Measurements from ENCODE around the gene POMC. TPM values are rescaled to one million over a fixed set of nuclear protein-coding genes. Genes with fewer than 3 reads are reported as not detected.
A peak's percentile ranks its signal among the peaks of the same experiment; 100 is the strongest.
"Not testable (repeated sequence)": the region's sequence is repeated elsewhere in the genome, so short reads cannot be mapped to it uniquely, and the experiment has no call there.

Gene POMC
- polyA plus RNA-seq, 6 donors from 2014 or later = 5.6 to 14.6 (median 7.5) TPM

DNA sequence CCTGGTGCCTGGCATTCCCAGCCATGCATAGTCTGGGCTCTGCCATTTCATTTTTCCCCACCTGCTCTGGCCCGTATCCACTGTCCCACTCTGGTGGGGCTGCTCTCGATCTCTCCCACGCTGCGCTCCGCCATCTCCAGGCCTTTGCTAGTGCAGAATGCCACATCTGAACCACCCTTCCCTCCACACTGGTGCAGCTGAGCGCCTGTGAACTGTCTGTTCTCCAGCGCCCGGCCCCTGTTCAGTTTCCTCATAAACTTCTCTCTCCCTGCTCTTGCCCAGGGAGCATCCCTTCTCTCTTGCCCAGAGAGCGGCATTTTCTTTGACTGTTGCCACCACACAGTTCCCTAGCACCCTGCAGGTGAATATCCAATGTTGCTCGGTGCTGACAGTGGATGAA lies 21.5 kb downstream of the POMC start:
- DNase-seq = no peak
- no peaks in the 10 kb centered on the region for H3K9me3 Mint-ChIP-seq
- H3K4me3 Mint-ChIP-seq = no peak overlapping the region
- H3K27me3 Mint-ChIP-seq = peaks cover 0 to 5% (median 0%) of the 10 kb centered on the region in 3 donors
- no peaks in the 10 kb centered on the region for H3K36me3 Mint-ChIP-seq
- H3K27ac Mint-ChIP-seq = peak overlapping the region in 1 of 6 donors; percentile 44
- ATAC-seq (ENCODE audit: low read depth in 2 of 2) = no peak
- no peaks in the 10 kb centered on the region for H3K4me1 Mint-ChIP-seq

DNA sequence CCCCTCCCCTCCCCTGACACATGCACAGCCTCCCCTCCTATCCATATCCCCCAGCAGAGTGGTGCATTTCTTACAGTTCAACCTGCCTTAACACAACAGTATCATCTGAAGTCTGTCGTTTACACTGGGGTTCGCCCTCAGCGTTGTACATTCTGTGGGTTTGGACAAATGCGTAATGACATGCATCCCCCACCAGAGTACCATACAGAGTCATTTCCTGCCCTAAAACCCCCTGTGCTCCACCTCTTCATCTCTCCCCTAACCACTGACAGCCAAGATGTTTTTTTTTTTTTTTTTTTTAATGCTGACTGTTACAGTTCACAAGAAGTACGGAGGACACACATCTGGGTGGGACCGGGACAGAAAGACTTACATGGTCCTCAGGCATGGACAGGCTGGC lies 22.6 kb downstream of the POMC start:
- no peak for DNase-seq
- H3K27me3 Mint-ChIP-seq = peaks cover 0 to 5% (median 0%) of the 10 kb centered on the region in 3 donors
- H3K9me3 Mint-ChIP-seq = no peaks in the 10 kb centered on the region
- no peaks in the 10 kb centered on the region for H3K4me1 Mint-ChIP-seq
- no peak overlapping the region for H3K27ac Mint-ChIP-seq
- no peak overlapping the region for H3K4me3 Mint-ChIP-seq
- no peaks in the 10 kb centered on the region for H3K36me3 Mint-ChIP-seq
- ATAC-seq (ENCODE audit: low read depth in 2 of 2) = peak; percentile 48 to 50

DNA sequence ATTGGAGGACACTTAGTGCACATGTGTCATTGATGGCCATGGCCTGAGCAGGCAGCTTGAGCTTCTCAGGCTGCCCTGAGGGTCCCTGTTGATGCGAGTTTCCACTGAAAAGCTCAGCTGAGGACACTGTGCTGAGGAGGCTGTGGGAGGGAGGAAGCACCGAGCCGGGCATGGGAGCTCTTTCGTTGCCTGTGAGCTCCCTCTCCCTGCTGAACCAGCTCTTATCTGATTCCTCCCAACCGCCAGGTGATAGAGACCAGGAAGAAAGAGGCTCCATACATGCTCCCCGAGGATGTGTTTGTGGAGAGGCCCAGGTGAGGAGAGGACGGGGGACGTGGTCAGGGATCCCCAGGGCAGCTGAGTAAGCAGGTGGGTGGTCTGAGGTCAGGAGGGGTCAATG lies 27.3 kb downstream of the POMC start:
- H3K9me3 Mint-ChIP-seq = no peaks in the 10 kb centered on the region
- peaks cover 0 to 14% (median 9%) of the 10 kb centered on the region in 3 donors for H3K27me3 Mint-ChIP-seq
- H3K4me1 Mint-ChIP-seq = no peaks in the 10 kb centered on the region
- DNase-seq (no peak), ATAC-seq (ENCODE audit: low read depth in 2 of 2) (no peak)
- H3K27ac Mint-ChIP-seq = peak overlapping the region in 1 of 6 donors; percentile 37
- no peaks in the 10 kb centered on the region for H3K36me3 Mint-ChIP-seq
- H3K4me3 Mint-ChIP-seq = no peak overlapping the region

DNA sequence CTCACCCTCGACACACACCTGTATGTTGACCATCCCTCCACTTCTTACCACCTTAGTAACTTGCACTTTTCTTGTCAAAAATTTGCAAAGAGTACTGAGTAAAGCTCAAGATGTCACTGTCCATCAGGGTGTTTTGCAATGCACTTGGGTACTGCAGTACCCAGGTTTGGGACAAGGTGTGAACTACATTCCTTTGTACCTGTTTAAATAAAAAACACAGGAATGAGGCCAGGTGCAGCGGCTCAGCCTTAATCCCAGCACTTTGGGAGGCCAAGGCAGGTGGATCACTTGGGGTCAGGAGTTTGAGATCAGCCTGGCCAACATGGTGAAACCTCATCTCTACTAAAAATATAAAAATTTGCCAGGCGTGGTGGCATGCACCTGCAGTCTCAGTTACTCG lies 27.8 kb downstream of the POMC start:
- peaks cover 0 to 20% (median 14%) of the 10 kb centered on the region in 3 donors for H3K27me3 Mint-ChIP-seq
- ATAC-seq (ENCODE audit: low read depth in 2 of 2); H3K4me3 Mint-ChIP-seq; H3K27ac Mint-ChIP-seq; DNase-seq; H3K4me1 Mint-ChIP-seq; H3K9me3 Mint-ChIP-seq; H3K36me3 Mint-ChIP-seq: not testable (repeated sequence)

DNA sequence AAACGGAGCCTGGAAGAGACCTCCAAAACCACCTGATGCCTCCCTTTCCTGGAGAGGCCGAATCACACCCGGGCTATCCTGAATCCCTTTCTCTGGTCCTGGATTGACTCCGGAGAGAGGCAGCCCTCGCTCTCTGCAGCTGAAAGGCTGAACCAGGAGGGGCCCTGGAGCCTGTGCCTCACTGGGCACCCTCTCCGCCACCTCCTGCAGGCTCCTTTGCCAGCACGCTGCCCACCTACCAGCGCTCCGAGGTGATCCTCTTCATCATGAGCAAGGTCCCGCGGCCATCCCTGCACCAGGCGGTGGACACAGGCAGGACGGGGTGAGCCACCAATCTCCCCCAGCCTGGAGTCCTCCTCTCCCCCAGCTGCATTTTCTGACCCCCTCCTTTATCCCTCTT lies 35.7 kb downstream of the POMC start:
- peaks cover 33 to 76% (median 63%) of the 10 kb centered on the region in 3 donors for H3K27me3 Mint-ChIP-seq
- ATAC-seq (ENCODE audit: low read depth in 2 of 2) (no peak), DNase-seq (no peak)
- no peaks in the 10 kb centered on the region for H3K9me3 Mint-ChIP-seq
- peak overlapping the region in 5 of 8 donors; percentile 25 to 55 (median 45) for H3K4me3 Mint-ChIP-seq
- peaks cover 16 to 29% (median 23%) of the 10 kb centered on the region in 3 donors for H3K4me1 Mint-ChIP-seq
- peaks cover 0 to 16% of the 10 kb centered on the region in 2 donors for H3K36me3 Mint-ChIP-seq
- H3K27ac Mint-ChIP-seq = no peak overlapping the region

DNA sequence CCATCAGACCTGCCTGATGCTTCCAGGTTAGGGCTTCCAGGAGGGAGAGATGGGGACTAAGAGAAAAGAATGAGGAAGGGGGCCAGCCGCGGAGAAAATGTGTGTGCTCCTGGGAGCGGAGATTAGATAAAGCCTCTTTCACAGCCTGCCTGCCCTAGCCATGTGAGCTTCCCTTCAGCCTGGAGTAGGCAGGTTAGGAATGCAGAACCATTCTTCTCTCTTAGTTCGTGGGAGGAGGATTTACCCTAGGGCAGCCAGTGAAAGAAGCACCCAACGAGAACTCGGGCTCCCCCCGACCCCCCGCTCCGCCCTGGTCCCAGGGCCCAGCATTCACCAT lies 36.1 kb downstream of the POMC start:
- Mint-ChIP-seq H3K4me3 (peak overlapping the region in 7 of 8 donors; percentile 10 to 90 (median 79)), H3K27me3 (peaks cover 33 to 74% (median 63%) of the 10 kb centered on the region in 3 donors), H3K4me1 (peaks cover 16 to 29% (median 23%) of the 10 kb centered on the region in 3 donors), H3K9me3 (no peaks in the 10 kb centered on the region), H3K36me3 (peaks cover 0 to 16% of the 10 kb centered on the region in 2 donors), H3K27ac (no peak overlapping the region)
- DNase-seq = no peak
- no peak for ATAC-seq (ENCODE audit: low read depth in 2 of 2)

DNA sequence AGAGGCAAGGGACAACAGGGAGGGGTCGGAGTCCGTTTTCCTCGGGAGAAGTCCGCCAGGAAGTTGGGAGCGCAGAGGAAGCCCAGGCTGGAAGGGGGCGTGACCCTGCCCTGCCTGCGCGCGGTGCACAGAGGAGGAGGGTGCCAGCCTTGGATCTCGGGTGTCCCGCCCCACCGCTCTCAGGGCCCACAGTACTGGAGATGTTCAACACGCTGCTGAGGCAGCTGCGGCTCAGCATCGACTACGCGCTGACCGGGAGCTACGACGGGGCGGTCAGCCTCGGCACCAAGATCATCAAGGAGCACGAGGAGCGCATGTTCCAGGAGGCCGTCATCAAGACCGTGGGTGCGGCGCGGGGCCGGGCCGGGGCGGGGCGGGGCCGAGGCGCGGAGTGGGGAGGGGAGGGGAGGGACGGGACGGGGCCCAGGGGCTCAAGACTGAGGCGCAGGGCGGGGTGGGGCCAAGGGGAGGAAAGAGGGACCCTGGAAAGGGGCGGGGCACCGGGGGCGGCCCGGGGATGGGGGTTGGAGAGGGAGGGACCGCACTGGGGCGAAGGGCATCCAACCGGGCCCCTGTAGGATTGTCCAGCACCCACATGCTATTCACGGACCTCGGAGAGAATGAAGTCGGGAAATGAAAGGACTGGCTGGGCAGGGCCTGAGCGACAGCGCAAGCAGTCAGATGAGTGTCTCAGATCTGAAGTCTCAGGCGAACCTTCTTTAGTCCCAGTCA lies 36.6 kb downstream of the POMC start:
- peak overlapping the region in 4 of 6 donors; percentile 6 to 87 (median 53) for H3K27ac Mint-ChIP-seq
- peak overlapping the region; percentile 12 to 90 (median 80) for H3K4me3 Mint-ChIP-seq
- H3K36me3 Mint-ChIP-seq = peaks cover 0 to 16% of the 10 kb centered on the region in 2 donors
- peaks cover 33 to 68% (median 63%) of the 10 kb centered on the region in 3 donors for H3K27me3 Mint-ChIP-seq
- no peaks in the 10 kb centered on the region for H3K9me3 Mint-ChIP-seq
- no peak for DNase-seq
- peaks cover 16 to 29% (median 23%) of the 10 kb centered on the region in 3 donors for H3K4me1 Mint-ChIP-seq
- peak; percentile 34 to 35 for ATAC-seq (ENCODE audit: low read depth in 2 of 2)

DNA sequence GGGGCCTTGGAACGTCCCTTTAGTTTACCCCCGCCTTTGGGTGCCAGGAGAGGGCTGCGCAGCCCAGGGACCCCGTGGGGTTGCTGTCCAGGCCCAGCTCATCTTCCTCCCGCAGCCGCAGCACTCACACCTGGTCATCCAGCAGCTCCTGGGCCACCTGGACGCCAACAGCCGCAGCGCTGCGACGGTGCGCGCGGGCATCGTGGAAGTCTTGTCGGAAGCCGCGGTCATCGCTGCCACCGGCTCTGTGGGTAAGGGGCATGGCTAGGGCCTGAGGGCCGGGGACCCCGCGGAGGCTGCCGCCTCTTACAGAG lies 37.2 kb downstream of the POMC start:
- H3K4me3 Mint-ChIP-seq = peak overlapping the region; percentile 12 to 90 (median 79)
- DNase-seq (no peak), ATAC-seq (ENCODE audit: low read depth in 2 of 2) (no peak)
- no peaks in the 10 kb centered on the region for H3K9me3 Mint-ChIP-seq
- peaks cover 16 to 29% (median 23%) of the 10 kb centered on the region in 3 donors for H3K4me1 Mint-ChIP-seq
- peaks cover 33 to 63% (median 60%) of the 10 kb centered on the region in 3 donors for H3K27me3 Mint-ChIP-seq
- H3K27ac Mint-ChIP-seq = peak overlapping the region in 2 of 6 donors; percentile 6 to 44
- H3K36me3 Mint-ChIP-seq = peaks cover 0 to 16% of the 10 kb centered on the region in 2 donors

DNA sequence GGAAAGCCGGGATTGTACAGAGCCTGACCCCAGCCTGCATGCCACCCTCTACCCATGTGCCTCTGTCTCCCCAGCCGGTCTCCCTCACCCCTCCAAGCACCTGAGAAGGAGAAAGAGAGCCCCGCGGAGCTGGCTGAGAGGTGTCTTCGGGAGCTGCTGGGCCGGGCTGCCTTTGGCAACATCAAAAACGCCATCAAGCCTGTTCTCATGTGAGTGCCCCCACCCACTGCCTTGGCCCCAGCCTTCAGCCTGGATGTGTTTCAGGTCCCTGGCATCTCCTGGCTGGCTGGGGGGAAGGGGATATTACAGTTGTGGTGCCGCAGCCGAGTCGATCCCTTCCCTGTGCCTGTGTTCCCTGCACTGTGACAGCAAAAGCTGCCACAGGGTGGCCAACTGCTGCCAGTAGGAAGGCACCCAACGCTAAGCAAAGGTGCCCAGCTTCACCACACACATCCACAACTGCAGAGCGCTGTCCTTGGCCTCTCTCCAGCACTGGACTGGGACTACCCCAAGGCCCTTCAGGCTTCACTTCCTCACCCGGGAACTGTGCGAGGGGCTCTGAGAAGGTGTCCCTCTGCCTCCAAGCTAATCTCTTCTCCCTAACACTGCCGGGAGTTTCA lies 38.4 kb downstream of the POMC start:
- peak overlapping the region in 1 of 8 donors; percentile 77 for H3K4me3 Mint-ChIP-seq
- H3K4me1 Mint-ChIP-seq = peaks cover 16 to 29% (median 23%) of the 10 kb centered on the region in 3 donors
- peak overlapping the region in 1 of 6 donors; percentile 59 for H3K27ac Mint-ChIP-seq
- no peak for ATAC-seq (ENCODE audit: low read depth in 2 of 2)
- DNase-seq = no peak
- H3K27me3 Mint-ChIP-seq = peaks cover 32 to 51% (median 48%) of the 10 kb centered on the region in 3 donors
- no peaks in the 10 kb centered on the region for H3K9me3 Mint-ChIP-seq
- peaks cover 0 to 9% of the 10 kb centered on the region in 2 donors for H3K36me3 Mint-ChIP-seq

DNA sequence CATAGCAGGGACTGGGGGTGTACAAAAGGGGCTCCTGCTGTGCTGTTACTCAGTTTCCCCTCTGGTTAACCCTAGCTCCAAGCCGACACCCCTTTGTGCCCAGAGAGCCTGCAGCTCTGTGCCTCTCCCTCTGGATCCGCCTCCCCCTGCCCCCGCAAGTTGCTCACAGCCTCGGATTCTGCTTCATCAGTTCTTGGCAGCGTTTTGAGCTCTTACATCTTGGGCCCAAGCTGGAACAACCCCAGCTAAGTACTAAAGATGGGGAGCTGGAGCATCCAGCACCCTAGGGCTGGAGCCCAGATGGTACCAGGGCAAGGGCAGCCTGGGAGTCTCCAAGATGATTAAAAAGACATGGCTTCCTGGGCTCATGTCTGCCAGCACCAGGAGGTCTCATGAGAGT lies 40.7 kb downstream of the POMC start:
- H3K27me3 Mint-ChIP-seq = peaks cover 16 to 31% (median 30%) of the 10 kb centered on the region in 3 donors
- ATAC-seq (ENCODE audit: low read depth in 2 of 2) (no peak), DNase-seq (no peak)
- H3K36me3 Mint-ChIP-seq = no peaks in the 10 kb centered on the region
- peaks cover 9 to 36% (median 18%) of the 10 kb centered on the region in 3 donors for H3K4me1 Mint-ChIP-seq
- H3K27ac Mint-ChIP-seq = no peak overlapping the region
- H3K9me3 Mint-ChIP-seq = no peaks in the 10 kb centered on the region
- H3K4me3 Mint-ChIP-seq = peak overlapping the region in 3 of 8 donors; percentile 35 to 79 (median 73)

DNA sequence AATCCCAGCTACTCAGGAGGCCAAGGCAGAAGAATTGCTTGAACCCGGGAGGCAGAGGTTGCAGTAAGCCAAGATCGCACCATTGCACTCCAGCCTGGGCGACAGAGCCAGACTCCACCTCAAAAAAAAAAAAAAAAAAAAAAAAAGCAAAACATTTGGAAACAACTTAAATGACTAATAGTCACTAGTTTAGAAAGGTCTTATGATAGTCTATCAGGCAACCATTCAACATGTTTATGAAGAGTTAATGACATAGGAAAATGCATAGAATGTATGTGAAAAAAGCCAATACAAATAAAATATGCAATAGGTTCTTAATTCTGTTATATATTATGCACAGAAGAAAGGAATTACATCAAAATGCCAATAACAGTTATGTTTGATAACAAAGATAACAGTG lies 41.3 kb downstream of the POMC start:
- not testable (repeated sequence) for H3K4me3 Mint-ChIP-seq; H3K27ac Mint-ChIP-seq; DNase-seq; ATAC-seq (ENCODE audit: low read depth in 2 of 2); H3K36me3 Mint-ChIP-seq; H3K9me3 Mint-ChIP-seq
- H3K27me3 Mint-ChIP-seq = peaks cover 12 to 27% (median 25%) of the 10 kb centered on the region in 3 donors
- H3K4me1 Mint-ChIP-seq = peaks cover 9 to 33% (median 16%) of the 10 kb centered on the region in 3 donors

DNA sequence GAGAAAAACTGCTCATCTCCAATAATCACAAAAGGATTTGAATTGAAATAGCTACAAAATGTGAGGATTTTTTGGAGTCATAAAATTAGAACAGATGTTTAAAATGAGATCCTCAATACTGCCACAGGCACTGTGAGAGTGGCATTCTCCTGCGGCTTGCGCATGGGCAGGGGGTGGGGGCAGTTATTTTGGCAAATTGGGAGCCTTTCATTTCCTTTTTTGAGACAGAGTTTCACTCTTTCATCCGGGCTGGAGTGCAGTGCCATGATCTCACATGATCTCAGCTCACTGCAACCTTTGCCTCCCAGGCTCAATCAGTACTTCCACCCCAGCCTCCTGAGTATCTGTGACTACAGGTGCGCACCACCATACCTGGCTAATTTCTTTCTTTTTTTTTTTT lies 42.4 kb downstream of the POMC start:
- ATAC-seq (ENCODE audit: low read depth in 2 of 2) (no peak), DNase-seq (no peak)
- no peaks in the 10 kb centered on the region for H3K9me3 Mint-ChIP-seq
- H3K4me3 Mint-ChIP-seq = no peak overlapping the region
- H3K36me3 Mint-ChIP-seq = no peaks in the 10 kb centered on the region
- peaks cover 8 to 20% (median 16%) of the 10 kb centered on the region in 3 donors for H3K27me3 Mint-ChIP-seq
- peaks cover 3 to 22% (median 12%) of the 10 kb centered on the region in 3 donors for H3K4me1 Mint-ChIP-seq
- H3K27ac Mint-ChIP-seq = no peak overlapping the region

DNA sequence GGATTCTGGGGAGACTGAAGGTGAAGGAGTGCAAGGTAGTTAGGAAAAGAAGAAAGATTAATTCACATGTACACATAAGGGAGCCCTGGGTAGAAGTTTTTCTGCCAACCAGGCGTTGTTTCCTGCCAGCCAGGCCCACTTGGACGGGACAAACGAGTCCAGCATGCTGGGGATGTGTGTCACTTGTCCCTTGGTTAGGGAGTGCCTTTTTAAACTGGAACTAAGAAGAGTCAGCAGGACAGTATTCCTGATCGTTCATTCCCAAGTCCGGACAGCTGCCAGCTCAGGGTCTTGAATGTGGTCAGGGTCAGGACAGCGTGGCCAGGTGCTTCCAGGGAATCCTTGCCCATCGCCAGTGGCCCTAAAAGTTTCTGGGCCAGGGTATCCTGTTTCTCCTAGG lies 43.2 kb downstream of the POMC start:
- no peak overlapping the region for H3K27ac Mint-ChIP-seq
- no peak for ATAC-seq (ENCODE audit: low read depth in 2 of 2)
- no peak overlapping the region for H3K4me3 Mint-ChIP-seq
- H3K4me1 Mint-ChIP-seq = peaks cover 3 to 20% (median 10%) of the 10 kb centered on the region in 3 donors
- no peaks in the 10 kb centered on the region for H3K9me3 Mint-ChIP-seq
- H3K36me3 Mint-ChIP-seq = no peaks in the 10 kb centered on the region
- H3K27me3 Mint-ChIP-seq = peaks cover under 1 to 12% (median 8%) of the 10 kb centered on the region in 3 donors
- no peak for DNase-seq

DNA sequence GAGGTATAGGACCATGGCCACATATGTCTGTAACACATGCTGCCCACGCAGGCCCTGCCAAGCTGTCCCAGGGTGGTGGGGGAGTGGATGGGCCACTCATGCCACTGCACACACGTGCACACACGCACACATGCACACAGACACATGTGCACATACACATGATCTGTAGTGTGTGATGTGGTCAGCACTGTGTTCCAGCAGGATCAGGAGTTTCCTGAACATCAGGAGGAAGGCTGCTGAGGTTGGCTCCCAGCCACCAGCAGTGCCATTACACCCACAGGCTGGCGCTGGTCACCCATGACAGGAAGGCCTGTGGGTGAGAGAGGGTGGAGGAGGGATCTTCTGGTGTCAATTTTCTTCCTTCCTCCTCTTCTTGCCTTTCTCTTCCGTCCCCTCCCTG lies 44.7 kb downstream of the POMC start:
- Mint-ChIP-seq H3K27ac (no peak overlapping the region), H3K9me3 (no peaks in the 10 kb centered on the region), H3K4me3 (peak overlapping the region in 1 of 8 donors; percentile 2), H3K36me3 (no peaks in the 10 kb centered on the region), H3K27me3 (peaks cover 0 to 10% (median 5%) of the 10 kb centered on the region in 3 donors), H3K4me1 (peaks cover 0 to 9% (median 3%) of the 10 kb centered on the region in 3 donors)
- DNase-seq (no peak), ATAC-seq (ENCODE audit: low read depth in 2 of 2) (no peak)

Data from naive B cell (primary cell).